GM18508 (cell line): ENCODE results near the gene SLC23A3.
A peak's percentile ranks its signal among the peaks of the same experiment; 100 is the strongest.

ENCODE experiments used
- ATAC-seq: cut with Tn5 transposase; IDR thresholded peaks from one replicate; pipeline ENCODE4 v1.9.1; 2021; ENCODE audit warnings: moderate number of reproducible peaks; ENCODE audit not compliant: insufficient read depth, unreplicated experiment

SLC23A3 gene, protein sequence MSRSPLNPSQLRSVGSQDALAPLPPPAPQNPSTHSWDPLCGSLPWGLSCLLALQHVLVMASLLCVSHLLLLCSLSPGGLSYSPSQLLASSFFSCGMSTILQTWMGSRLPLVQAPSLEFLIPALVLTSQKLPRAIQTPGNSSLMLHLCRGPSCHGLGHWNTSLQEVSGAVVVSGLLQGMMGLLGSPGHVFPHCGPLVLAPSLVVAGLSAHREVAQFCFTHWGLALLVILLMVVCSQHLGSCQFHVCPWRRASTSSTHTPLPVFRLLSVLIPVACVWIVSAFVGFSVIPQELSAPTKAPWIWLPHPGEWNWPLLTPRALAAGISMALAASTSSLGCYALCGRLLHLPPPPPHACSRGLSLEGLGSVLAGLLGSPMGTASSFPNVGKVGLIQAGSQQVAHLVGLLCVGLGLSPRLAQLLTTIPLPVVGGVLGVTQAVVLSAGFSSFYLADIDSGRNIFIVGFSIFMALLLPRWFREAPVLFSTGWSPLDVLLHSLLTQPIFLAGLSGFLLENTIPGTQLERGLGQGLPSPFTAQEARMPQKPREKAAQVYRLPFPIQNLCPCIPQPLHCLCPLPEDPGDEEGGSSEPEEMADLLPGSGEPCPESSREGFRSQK

DNA sequence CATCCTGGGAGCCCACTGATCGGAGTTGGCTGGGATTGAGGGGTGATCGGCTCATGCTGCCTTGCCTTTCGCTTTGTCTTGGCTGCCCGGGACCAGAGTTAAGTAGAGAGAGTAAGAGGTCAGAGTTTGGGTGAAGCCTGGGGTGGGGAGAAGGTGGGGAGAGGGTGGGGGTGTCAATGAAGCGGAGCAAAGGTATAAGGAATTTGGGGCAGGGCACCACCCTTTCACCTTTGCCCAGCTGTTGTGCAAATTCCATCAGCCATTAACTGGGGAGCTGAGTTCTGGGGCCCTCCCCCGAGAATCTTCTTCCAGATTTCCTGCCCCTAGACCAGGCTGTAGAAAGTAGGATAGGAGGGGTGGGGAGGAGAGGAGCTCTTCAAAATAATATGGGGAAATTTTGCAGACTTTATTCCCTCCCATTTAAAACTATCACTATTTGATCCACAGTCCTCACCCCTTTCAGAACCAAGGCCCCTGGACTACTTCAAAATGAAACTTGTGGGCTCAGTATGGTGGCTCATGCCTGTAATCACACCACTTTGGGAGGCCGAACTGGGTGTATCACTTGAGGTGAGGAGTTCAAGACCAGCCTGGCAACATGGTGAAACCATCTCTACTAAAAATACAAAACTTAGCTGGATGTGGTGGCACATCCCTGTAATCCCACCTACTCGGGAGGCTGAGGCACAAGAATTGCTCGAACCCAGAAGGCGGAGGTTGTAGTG, at the start of gene SLC23A3:
Gene SLC23A3, minus strand, starts transcription at position 100 of the 725 bp plus-strand sequence. Its CDS starts 45 bp downstream, at position 55.
- no peak for ATAC-seq

DNA sequence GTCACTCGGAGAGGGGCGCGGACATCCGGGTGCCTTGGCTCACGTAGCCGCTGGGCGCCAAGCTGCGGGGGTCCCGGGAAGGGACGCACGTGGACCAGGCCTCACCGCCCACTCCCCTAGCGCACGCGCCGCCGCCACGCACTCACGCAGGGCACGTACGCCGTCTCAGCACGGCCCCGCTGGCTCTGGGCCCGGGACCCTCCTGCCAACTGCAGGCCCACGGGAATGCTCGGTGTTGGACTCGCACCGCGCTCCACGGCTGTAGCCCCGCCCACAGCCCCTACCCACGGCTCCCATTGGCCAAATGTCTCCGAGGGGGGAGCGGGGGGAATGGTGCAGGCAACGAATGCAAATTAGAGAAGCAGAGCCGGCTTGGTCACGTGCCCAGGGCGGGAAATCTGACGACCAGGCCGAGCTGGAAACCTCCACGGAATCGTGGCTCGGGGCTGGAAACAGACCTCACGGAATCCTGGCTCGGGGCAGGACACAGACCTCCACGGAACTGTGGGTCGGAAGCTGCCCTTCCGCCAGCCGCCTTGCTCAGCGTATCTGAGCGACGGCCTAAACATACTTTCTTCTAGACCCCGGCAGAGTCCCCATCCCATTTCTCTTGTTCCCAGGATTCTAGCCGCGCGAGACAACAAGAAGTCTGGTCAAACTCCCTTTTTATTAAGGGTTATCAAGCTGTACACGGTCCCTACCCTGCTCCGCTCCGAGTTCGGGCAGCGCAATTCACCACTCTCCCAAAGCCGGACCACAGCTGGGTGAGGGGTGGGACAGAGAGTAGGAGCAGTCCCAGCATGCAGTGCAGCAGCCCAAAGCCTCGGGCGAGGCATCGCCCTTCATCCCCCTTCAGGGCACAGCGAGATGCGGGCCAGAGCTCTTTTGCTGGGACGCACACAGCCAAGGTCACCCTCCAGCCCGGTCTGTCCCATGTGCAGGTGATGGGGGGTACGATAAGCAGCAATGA, 49.2 kb upstream of the SLC23A3 start, which contains the start of gene ABCB6:
Gene ABCB6, minus strand, starts transcription at position 227 of the 970 bp plus-strand sequence. CDS start 285 bp downstream, outside the sequence.
- no peak for ATAC-seq

DNA sequence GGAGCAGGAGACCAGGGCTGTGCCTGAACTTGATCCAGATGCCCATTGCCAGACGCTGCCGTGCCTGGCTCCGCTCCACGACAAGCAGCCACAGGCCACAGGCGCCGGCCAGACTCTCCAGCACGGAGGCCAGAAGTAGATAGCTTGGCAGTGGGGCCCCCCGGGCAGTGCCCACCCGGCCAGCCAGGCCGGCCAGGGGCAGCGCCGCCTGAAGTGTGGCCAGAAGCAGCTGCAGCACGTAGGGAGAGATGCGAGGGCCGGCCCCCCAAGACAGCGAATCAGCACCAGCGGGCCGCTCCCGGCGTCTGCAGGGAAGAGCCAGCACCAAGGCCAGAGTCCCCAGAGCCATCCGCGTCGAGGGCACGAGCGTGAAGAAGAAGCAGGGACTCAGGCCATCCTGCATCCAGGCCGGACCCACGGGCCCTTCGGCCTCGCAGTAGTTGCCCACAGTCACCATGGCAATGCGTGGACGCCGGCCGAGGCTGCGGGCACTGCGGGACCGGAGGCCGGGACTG, 48.4 kb upstream of the SLC23A3 start:
- no peak for ATAC-seq

DNA sequence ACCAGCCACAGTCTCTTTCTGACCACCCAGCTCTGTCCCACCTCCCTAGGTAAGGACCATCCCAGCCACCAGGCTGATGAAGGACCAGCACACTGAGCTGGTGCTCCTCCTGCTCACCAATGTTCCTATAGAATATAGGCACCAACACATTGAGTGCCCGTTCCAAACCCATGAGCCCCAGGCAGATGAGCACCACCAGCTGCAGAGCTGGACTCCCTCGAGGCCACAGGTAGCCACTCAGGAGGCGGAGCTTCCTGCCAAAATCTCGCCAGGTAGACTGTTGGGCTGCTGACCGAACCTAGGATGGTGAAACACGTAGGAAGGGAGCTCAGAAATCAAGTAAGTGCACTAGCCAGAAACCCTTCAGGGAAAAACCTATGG, 46.7 kb upstream of the SLC23A3 start:
- ATAC-seq: no peak

DNA sequence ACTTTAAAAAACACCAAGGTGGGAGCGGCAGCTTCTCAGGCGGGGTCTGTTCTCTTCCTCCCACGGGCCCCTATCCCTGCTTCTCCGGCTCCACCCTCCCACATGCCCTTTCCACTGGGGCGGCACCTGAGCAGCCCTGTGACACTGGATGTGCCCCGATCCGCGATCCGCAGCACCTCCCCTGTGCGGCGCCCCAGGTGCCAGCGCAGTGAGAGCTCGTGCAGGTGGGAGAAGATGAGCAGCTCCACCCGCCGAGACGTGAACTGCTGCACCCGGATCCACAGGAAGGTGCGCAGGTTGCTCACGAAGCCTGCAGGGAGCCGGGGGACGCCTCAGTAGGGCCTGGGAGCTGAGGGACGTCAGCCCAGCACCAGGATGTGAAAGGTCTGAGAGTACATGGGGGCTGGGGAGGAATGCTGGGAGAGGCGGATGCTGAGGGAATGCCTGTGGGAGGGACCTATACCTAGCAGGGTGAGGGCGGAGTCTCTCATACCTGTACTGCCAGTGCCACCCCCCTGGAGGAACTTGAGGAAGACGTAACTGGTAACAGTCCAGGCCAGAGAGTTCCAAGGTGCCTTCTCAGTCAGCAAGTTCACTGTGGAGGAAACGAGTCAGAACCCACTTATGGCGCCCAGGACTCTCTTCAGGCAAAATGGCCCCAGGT, 46.2 kb upstream of the SLC23A3 start:
- ATAC-seq: no peak

DNA sequence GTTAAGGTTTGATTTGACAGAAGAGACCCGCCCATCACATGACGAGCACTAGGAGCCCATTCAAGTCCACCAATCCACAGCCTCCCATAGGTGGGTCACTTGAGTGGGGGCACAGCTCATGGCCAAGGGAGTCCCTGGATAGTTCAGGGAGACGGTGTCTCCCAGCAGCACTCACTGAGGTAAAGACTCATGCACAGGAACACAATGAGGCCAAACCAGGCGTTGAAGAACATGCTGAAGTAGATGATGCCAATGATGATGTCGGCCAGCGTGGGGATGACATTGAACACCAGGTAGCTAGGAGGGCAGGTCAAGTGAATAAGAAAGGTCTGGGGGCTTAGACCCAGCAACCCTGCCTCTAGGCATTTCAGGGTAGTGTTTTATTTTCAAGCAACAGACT, 45.0 kb upstream of the SLC23A3 start:
- no peak for ATAC-seq

DNA sequence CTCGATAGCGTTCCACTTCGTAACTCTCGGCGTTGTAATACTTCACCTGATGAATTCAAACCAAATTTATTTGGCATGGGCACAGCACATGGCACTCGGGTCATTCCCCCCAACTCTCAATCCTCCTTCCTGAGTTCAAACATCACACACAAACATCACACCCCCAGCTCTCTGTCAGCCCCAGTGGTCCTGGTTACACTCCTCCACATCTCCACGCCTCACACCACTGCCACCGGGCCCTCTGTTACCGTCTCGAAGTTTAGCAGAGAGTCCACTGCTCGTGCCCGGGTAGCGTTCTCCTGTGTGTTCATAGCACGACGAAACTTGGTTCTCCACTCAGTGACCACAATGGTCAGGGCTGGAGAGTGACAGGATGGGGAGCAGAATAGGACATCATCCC, 44.3 kb upstream of the SLC23A3 start:
- ATAC-seq: no peak

DNA sequence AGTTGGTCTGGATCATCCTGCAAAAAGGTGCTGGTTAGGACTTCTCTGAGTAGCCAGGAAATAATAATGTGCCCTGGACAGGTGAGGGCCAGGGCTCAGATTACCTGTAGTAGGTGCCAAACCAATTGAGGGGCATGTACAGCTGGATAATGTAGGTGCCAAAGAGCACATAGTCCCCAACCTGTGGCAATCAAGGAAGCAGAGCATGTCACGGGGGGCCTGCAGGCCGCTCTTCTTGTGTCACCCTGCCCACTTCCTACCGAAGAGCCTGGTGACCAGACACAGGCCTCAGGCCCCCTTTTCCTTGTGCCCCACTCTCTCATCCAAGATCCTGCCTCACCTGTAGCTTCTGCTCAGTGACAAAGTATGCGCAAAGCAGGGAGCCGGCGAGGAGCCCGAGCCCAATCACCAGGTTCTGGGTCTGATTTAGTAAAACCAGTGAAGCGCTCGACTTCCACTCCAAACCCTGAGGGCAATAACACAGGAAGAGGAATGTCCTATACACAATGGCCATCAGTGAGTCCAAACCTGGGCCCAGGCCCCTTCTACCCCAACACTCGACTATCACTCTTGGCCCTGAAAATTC, 43.8 kb upstream of the SLC23A3 start:
- no peak for ATAC-seq

DNA sequence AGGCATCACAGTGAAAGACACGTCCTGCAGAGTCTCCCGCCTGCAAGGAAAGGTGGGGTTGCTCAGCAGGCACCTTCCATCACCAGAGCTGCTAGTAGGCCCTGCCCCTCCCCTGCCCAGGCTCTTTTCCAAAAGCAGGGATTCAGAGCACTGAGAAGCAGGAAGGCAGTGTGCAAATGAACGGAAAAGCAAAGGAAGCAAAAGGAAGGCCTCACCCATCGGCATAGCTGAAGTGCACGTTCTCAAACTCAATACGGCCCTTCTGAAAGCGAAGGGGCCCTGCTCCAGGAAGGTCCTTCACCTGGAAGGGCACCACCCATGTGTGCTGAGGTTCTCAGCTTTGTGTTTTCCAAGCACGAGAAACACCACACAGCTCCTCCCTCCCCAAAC, 43.2 kb upstream of the SLC23A3 start:
- ATAC-seq: no peak

DNA sequence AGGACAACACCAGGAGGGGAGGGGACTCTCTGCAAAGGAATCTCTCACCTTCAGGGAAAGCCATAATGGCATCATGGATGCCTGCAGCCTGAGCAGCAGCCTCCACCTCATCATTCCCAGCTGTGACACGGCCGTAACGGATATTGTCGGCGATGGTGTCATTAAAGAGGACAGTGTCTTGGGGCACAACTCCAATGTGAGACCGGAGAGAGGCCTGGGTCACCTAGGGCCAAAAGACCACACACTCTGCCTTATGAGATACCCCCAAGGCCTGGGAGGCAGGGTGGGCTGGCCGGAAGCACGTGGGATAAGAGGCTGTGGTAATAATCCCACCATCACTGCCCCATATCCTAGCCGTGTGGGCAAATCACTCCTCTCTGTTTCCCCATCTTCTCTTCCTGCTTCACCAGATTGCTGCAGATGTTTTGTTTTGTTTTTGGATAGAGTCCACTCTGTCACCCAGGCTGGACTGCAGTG, 41.1 kb upstream of the SLC23A3 start:
- ATAC-seq: no peak

DNA sequence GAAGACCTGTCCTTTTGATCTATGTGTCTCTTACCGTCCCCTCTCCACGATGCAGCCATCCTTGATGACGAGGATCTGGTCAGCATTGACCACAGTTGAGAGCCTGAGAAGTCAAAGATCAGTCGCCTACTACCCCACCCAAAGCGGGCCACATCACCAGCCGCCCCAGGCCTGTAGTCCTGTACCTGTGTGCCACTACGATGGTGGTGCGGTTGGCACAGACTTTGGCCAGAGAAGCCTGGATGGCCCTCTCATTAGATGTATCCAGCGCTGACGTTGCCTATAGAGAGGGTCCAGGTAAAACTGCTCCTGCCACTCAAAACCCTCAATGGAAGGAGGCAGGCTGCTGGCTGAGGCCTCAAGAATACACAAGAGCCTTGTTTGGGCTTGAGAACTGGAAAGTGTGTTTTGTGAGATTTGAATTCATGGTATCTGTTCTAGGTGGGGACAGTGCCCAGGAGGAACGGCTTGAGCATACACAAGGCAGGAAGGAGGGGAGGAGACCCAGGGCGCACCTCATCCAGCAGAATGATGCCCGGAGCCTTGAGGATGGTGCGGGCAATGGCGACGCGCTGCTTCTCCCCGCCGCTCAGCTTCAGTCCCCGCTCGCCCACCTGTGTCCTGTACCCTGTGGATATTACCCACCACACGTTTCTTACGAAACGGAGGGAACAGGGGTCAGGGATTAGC, 40.5 kb upstream of the SLC23A3 start:
- ATAC-seq: no peak

DNA sequence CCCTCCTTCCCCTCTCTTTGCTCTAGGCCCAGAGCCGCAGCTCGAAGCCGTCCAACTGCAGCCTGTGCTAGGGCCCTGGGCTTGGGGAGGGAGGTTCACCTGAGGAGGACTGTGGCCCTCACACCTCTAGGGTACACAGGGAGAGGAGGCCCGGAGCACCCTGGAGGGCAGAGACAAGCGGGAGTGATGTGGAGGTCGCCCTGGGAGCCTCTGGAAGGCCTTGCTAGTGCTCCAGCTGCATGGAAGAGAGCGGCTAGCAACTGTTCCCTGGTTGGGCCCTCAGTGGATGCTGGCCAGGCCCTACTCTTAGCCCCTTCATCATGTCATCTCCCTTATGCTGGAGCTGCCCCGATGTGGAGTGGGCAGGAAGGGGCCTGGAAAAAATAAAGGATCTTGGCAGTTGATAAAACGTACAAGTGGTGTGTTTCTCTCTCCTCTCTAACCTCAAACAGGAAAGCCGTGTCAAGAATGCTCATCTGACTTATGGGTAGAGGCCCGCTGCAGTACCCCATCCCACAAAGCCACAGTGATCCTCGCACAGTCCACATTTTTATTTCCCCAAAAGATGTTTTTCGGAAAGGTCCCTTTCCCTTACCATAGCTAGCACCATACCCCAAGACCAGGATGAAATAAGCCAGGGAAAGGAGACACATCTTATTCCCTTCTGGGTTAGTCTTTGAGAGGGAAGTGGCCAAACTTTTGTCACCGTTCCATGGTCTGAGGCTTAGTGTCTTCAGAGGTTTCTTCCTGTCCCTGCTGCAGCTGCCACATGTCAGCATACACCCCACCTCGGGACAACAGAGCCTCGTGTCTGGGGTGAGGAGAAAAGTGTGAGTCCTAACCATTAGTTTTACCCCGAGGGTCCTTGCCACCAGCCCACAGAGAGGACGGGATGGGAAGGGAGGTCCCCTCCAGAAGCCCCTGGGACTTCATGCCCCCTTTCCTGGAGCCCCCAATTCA, 39.7 kb upstream of the SLC23A3 start:
- no peak for ATAC-seq

DNA sequence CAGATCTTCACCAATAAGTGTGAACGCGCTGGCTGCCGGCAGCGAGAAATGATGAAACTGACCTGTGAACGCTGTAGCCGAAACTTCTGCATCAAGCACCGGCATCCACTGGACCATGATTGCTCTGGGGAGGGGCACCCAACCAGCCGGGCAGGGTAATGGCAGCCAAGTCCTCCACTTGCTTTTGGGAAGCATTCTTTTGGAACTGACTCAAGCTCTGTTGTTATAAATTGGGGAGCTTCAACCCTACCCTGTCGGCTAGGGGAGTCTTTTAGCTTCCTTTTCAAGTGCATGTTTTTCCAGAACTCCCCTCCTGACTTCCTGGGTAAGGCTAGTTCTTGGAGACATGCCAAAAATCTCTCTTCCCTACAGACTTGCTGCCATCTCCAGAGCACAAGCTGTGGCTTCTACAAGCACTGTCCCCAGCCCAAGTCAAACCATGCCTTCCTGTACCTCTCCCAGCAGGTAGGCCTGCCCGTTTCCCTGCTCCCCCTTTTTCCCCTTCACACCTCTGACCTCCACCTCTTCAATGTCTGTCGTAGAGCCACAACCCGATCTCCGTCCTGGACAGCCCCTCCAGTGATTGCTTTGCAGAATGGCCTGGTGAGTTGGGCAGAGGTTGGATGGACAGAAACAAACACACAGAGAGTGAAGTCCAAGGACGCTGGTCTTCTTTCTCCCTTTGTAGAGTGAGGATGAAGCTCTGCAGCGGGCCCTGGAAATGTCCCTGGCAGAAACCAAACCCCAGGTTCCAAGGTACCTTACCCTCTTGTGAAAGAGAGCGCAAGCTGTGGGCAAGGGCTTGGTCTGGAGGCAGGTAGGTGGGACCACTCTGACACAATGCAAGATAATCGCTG, 38.3 kb upstream of the SLC23A3 start:
- no peak for ATAC-seq

DNA sequence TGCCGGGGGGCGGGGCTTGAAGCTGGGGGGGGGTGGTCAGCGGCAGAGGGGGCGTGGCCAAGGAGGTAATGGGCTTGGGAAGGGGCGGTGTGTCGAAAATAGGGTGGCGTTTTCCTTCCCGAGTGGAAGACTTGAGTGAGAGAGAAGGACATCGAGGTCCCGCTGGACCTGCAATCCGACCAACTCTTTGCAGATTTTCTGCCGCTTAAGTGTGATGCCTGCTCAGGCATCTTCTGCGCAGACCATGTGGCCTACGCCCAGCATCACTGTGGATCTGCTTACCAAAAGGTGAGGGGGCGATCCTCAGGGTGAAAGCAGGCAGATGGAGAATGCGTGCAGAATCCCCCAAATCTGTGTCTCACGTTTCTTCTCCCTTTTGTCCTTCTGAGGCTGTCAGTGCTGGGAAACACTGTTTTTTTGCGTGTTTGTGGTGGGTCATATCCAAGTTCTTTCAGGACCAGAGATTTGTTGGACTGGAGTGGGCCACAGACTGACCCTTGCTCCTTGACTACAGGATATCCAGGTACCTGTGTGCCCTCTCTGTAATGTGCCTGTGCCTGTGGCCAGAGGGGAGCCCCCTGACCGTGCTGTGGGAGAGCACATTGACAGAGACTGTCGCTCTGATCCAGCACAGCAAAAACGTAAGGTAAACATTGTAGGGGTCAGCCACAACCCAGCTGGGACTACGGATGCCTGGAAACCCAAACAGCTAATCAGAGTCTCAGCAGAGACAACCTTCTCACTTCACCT, 37.5 kb upstream of the SLC23A3 start:
- no peak for ATAC-seq

DNA sequence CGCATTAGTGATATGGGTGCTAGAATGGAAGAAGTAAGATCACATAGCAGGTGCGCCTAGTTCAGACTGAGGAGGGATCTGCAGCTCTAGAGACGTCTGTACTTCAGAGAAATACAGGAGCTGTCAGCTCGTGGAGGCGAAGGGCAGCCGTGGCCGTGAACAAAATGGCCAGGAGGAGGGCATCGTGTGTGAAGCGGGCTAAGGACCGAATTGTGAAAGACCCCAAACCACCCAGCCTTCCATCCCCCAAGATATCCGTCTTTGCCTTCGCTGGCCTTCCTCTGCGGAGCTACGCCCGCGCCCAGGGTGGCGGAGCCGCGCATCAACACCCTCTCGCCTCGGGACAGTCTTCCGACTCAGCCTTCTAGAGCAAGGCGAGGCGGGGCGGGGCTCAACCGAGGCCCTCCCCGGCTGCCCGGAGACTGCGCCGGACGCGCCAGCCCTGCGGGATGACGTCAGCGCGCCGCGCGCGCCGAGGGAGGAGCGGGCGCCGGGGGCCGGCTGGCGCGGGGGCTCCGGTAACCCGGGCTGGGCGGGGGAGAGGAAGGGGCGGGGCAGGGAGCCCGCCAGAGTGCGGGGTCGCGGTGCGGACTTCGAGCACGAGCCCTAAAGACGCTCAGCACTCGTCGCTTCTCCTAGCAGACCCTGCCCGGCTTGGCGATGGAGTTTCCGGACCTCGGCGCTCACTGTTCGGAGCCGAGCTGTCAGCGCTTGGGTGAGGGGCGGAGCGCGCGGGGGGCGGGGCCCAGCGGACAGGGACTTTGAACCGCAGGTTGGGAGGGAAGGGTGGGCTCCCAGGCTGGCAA, 36.7 kb upstream of the SLC23A3 start, which contains the start of gene ZFAND2B:
Gene ZFAND2B, plus strand, starts transcription at position 455 of the 806 bp plus-strand sequence. Its CDS starts 206 bp downstream, at position 661.
- ATAC-seq: peak; percentile 69
